Neural crest cell (in vitro differentiated cells): ENCODE data around the gene ZBTB20. TPM values are rescaled to one million over a fixed set of nuclear protein-coding genes. Genes with fewer than 3 reads are reported as not detected.

Experiments
- DNase-seq: peaks from one replicate; pipeline ENCODE4 v3.0.0; 2021; ENCODE audit warnings: low read depth, mixed read lengths, low spot score
- H3K27ac Mint-ChIP-seq: one replicate; pipeline ENCODE4 v1.8.0; 2021; ENCODE audit warnings: mild to moderate bottlenecking, mixed read lengths; ENCODE audit not compliant: unreplicated experiment
- H3K27me3 Mint-ChIP-seq: 2 replicates; pipeline ENCODE4 v1.8.0; 2021; ENCODE audit warnings: low read depth, mild to moderate bottlenecking, mixed read lengths
- H3K36me3 Mint-ChIP-seq: 2 replicates; pipeline ENCODE4 v1.8.0; 2021; ENCODE audit warnings: low read depth, mild to moderate bottlenecking, mixed read lengths
- H3K4me1 Mint-ChIP-seq: 2 replicates; pipeline ENCODE4 v1.8.0; 2021; ENCODE audit warnings: mixed read lengths
- H3K4me3 Mint-ChIP-seq: one replicate; pipeline ENCODE4 v1.8.0; 2021; ENCODE audit warnings: mild to moderate bottlenecking, mixed read lengths
- H3K9me3 Mint-ChIP-seq: 2 replicates; pipeline ENCODE4 v1.8.0; 2021; ENCODE audit warnings: mixed read lengths
- CTCF ChIP-seq: fragments of 200-600 bp; sonication (generic); conservative IDR thresholded peaks from 2 replicates; pipeline ENCODE4 v1.5.0; 2021; ENCODE audit warnings: antibody characterized with exemption, mild to moderate bottlenecking
- total RNA-seq: library from RNA; stranded (reverse); gene quantifications from 2 replicates; pipeline ENCODE4 v1.2.1, GENCODE V29; 2021

ZBTB20 gene
- total RNA-seq, 1 donor from 2014 or later, result 12.4 TPM

GRCh38 chr3:115169808-115170207 lies 22.7 kb upstream of the ZBTB20 start:
- no peaks in the 10 kb centered on the region for H3K9me3 Mint-ChIP-seq
- peak; percentile 48 for TF ChIP-seq CTCF
- no peaks in the 10 kb centered on the region for H3K36me3 Mint-ChIP-seq
- no peaks in the 10 kb centered on the region for H3K4me1 Mint-ChIP-seq
- no peaks in the 10 kb centered on the region for H3K27me3 Mint-ChIP-seq
- H3K4me3 Mint-ChIP-seq, result no peak overlapping the region
- H3K27ac Mint-ChIP-seq, result no peak overlapping the region
- no peak for DNase-seq

- no peak for DNase-seq
- Mint-ChIP-seq H3K27ac (no peak overlapping the region), H3K4me3 (no peak overlapping the region), H3K36me3 (no peaks in the 10 kb centered on the region), H3K9me3 (no peaks in the 10 kb centered on the region), H3K27me3 (no peaks in the 10 kb centered on the region), H3K4me1 (no peaks in the 10 kb centered on the region)
- no peak for TF ChIP-seq CTCF
These were observed 18.6 kb upstream of the ZBTB20 start for GRCh38 chr3:115165701-115166100.

GRCh38 chr3:115165266-115165665 lies 18.2 kb upstream of the ZBTB20 start:
- H3K4me3 Mint-ChIP-seq, result no peak overlapping the region

GRCh38 chr3:115164374-115165221 lies 17.5 kb upstream of the ZBTB20 start:
- H3K4me1 Mint-ChIP-seq, result no peaks in the 10 kb centered on the region
- H3K27ac Mint-ChIP-seq, result no peak overlapping the region
- TF ChIP-seq CTCF, result no peak
- H3K27me3 Mint-ChIP-seq, result no peaks in the 10 kb centered on the region
- no peak for DNase-seq
- H3K36me3 Mint-ChIP-seq, result no peaks in the 10 kb centered on the region
- H3K4me3 Mint-ChIP-seq, result no peak overlapping the region
- no peaks in the 10 kb centered on the region for H3K9me3 Mint-ChIP-seq

More at GRCh38 chr3:115165266-115165665, 18.2 kb upstream of the ZBTB20 start:
- no peaks in the 10 kb centered on the region for H3K4me1 Mint-ChIP-seq
- TF ChIP-seq CTCF, result no peak
- no peak for DNase-seq
- no peaks in the 10 kb centered on the region for H3K27me3 Mint-ChIP-seq
- no peaks in the 10 kb centered on the region for H3K36me3 Mint-ChIP-seq
- no peak overlapping the region for H3K27ac Mint-ChIP-seq
- H3K9me3 Mint-ChIP-seq, result no peaks in the 10 kb centered on the region

- no peaks in the 10 kb centered on the region for H3K4me1 Mint-ChIP-seq
- no peaks in the 10 kb centered on the region for H3K27me3 Mint-ChIP-seq
- no peak for DNase-seq
- peaks cover 8% of the 10 kb centered on the region for H3K9me3 Mint-ChIP-seq
- H3K27ac Mint-ChIP-seq, result no peak overlapping the region
- TF ChIP-seq CTCF, result no peak
- H3K36me3 Mint-ChIP-seq, result peaks cover 2% of the 10 kb centered on the region
- H3K4me3 Mint-ChIP-seq, result no peak overlapping the region
These were observed 15.7 kb upstream of the ZBTB20 start for GRCh38 chr3:115162759-115163158.
